HG02970 (cell line): ENCODE measurements around the gene RGMA.
A peak's percentile ranks its signal among the peaks of the same experiment; 100 is the strongest.

Experiments
- ATAC-seq: cut with Tn5 transposase; IDR thresholded peaks from one replicate; pipeline ENCODE4 v1.9.1; 2021; ENCODE audit warnings: mild to moderate bottlenecking, moderate library complexity, moderate number of reproducible peaks; ENCODE audit not compliant: unreplicated experiment, low FRiP score

The RGMA gene

GRCh38 chr15:93088981-93089726, at the start of gene RGMA:
TSS of gene RGMA (minus strand) at chr15:93089211. CDS start at chr15:93088932, 279 bp downstream.
- ATAC-seq = peak; percentile 28

- ATAC-seq = no peak
Observed at GRCh38 chr15:93136606-93137005, 47.6 kb upstream of the RGMA start.

- no peak for ATAC-seq
Observed at GRCh38 chr15:93135997-93136397, 47.0 kb upstream of the RGMA start.

- ATAC-seq = no peak
Observed at GRCh38 chr15:93135459-93135858, 46.4 kb upstream of the RGMA start.

GRCh38 chr15:93131485-93132095, 42.6 kb upstream of the RGMA start:
- ATAC-seq = no peak

- no peak for ATAC-seq
Observed at GRCh38 chr15:93129702-93130488, 40.9 kb upstream of the RGMA start.

- no peak for ATAC-seq
Observed at GRCh38 chr15:93127286-93127685, 38.3 kb upstream of the RGMA start.

GRCh38 chr15:93126599-93126998, 37.6 kb upstream of the RGMA start:
- ATAC-seq = no peak

- no peak for ATAC-seq
Observed at GRCh38 chr15:93126148-93126547, 37.1 kb upstream of the RGMA start.

- no peak for ATAC-seq
Observed at GRCh38 chr15:93124126-93124525, 35.1 kb upstream of the RGMA start.

- no peak for ATAC-seq
Observed at GRCh38 chr15:93121973-93122910, 33.2 kb upstream of the RGMA start.

GRCh38 chr15:93121107-93121506, 32.1 kb upstream of the RGMA start:
- ATAC-seq = no peak

GRCh38 chr15:93118904-93119303, 29.9 kb upstream of the RGMA start:
- ATAC-seq = no peak

GRCh38 chr15:93111451-93111850, 22.4 kb upstream of the RGMA start:
- no peak for ATAC-seq

GRCh38 chr15:93110502-93111040, 21.6 kb upstream of the RGMA start:
- ATAC-seq = no peak

- no peak for ATAC-seq
Observed at GRCh38 chr15:93109336-93110102, 20.5 kb upstream of the RGMA start.

GRCh38 chr15:93107646-93108045, 18.6 kb upstream of the RGMA start:
- ATAC-seq = no peak

- ATAC-seq = no peak
Observed at GRCh38 chr15:93105485-93105884, 16.5 kb upstream of the RGMA start.

GRCh38 chr15:93103823-93104222, 14.8 kb upstream of the RGMA start:
- ATAC-seq = no peak
